Thyroid gland (tissue), 4 donors: Measurements from ENCODE around the gene IFT43.

Experiments
- CTCF ChIP-seq, 6 experiments: fragments of 200-600 bp in 3 of 6; fragments of 450-650 bp in 3 of 6; sonication (generic) in 3 of 6; IDR thresholded peaks; one replicate each; pipeline ENCODE4 v1.5.1; 2016 to 2019; ENCODE audit warnings: antibody characterized with exemption in 6 of 6, mild to moderate bottlenecking in 2 of 6, inconsistent platforms in 1 of 6, moderate library complexity in 1 of 6
- POLR2A ChIP-seq, 2 donors: fragments of 450-650 bp; IDR thresholded peaks; one replicate each; pipeline ENCODE4 v1.6.1; 2017; ENCODE audit warnings: antibody characterized with exemption in 2 of 2, mild to moderate bottlenecking in 2 of 2, moderate library complexity in 1 of 2

GRCh38 chr14:76100236-76100635 is 114.7 kb downstream of the IFT43 start:
- TF ChIP-seq CTCF (IDR thresholded peaks at IDR 0.05) (no peak), POLR2A (IDR thresholded peaks at IDR 0.05) (no peak)
